CD4-positive, alpha-beta T cell treated with Interleukin-17A for 4 hours (primary cell): ENCODE data around the gene TLR9.
A peak's percentile ranks its signal among the peaks of the same experiment; 100 is the strongest.

Experiments
- DNase-seq: peaks from one replicate; pipeline ENCODE4 v3.0.0-alpha.2; 2020; ENCODE audit warnings: mixed read lengths

TLR9 gene

DNA sequence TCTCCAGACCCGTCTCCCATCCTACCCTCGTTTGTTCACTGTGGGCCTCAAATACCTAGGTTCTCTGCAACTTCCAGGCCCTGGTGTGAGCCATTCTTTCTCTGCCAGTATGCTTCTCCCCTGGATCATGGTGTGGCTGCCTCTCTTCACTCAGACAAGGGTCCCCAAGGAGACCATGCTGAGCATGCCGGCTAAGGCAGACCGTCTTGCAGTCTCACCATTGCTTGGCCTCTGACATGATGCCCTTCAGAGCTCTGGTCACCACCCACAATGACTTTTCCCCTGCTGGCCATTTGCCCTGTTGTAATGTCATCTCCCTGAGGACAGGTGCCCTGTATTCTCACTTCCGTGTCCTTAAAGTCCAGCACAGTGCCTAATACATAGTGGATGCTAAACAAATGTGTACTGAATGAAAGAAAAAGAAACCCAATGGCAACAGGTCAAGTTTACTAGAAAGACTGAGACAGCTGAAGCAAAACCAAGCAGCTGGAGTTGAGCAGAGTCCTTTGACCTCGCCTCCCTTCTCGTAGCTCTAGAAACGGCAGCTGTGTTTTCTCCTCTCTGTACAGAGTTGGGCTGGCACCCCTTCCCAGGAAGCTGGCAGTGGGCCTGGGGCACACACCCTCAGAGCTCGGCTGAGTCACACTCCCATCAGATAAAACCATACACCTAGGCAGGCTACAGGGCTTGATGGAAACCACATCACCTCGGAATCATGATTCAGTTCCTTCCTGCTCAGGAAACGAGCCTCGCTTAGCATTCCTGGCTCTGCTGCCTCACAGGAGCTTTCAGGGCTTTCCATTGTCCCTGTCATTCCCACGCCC, 8.6 kb downstream of the TLR9 start:
- peak; percentile 88 for DNase-seq

DNA sequence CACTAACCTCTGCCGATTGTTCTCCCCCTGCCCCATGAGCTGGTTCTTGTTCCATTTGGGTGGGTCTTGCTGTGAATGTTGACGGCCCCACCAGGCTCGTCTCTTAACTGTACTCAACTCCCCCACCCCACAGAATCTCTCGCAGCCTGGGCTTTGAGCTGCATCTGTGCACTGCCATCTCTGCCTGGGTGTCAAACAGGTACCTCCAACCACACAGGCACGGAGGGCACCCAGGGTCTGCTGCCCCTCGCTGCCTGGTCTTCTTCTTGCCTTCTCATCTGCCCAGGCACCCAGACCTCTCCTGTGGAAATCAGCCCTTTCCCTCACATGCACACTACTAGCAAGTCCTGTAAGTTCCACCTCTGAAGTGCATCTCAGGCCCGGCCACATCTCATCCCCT, 10.1 kb downstream of the TLR9 start:
- no peak for DNase-seq

DNA sequence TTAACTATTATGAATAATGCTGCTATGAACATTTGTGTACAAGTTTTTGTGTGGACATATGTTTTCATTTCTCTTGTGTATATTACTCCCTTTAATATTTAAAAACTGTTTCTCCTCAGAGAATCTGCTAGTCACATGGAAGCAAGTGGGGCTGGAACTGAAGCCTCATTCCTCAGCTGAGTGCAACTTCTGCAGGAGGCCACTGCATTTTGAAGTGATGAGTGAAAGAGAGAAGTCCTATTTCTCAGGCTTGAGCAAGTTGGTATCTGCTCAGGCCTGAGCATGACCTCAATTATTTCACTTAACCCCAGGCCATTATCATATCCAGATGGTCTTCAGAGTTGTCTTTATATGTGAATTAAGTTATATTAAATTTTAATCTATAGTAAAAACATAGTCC, 11.5 kb downstream of the TLR9 start:
- DNase-seq, result no peak

DNA sequence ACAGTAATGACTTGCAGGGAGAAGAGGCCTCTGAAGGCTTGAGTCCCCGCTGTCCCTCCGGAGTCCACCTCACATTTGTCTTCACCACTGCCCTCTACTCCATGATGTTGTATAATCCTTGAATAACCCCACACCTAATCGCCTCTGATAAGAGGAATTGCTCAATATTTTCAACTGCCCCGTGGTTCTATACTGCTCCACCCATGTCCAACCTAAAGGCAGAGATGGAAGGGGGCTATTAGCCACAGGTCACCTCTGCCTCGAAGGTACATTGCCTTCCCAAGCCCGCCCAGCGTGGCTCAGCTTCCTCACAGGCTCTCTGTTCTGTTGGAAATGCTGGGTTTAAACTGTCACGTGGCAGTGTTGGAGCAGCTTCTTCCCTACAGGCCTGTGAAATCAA, 12.4 kb downstream of the TLR9 start:
- no peak for DNase-seq

GRCh38 chr3:52211268-52211891, 14.1 kb downstream of the TLR9 start:
- no peak for DNase-seq

- no peak for DNase-seq
Measured at GRCh38 chr3:52210550-52211046, 14.8 kb downstream of the TLR9 start.

- DNase-seq, result no peak
Measured at GRCh38 chr3:52210037-52210436, 15.4 kb downstream of the TLR9 start.

DNA sequence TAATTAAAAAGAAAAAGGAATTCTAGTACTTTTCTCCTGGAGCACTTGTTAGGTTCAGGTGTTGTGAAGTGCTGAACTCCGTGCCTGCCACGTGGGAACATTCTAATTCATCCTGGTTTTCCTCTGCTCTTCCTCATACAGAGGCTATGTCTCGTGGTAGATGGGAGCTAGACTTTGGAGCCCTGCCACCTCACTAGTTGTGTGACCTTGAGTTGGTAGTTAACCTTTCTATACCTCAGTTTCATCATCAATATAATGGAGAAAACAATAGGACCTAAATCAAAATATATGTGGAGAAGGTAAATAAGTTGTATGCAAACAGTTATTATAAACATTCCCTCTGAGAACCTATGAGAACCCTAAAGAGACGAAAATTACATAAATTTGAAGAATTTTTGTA, 16.9 kb downstream of the TLR9 start:
- DNase-seq, result no peak

DNA sequence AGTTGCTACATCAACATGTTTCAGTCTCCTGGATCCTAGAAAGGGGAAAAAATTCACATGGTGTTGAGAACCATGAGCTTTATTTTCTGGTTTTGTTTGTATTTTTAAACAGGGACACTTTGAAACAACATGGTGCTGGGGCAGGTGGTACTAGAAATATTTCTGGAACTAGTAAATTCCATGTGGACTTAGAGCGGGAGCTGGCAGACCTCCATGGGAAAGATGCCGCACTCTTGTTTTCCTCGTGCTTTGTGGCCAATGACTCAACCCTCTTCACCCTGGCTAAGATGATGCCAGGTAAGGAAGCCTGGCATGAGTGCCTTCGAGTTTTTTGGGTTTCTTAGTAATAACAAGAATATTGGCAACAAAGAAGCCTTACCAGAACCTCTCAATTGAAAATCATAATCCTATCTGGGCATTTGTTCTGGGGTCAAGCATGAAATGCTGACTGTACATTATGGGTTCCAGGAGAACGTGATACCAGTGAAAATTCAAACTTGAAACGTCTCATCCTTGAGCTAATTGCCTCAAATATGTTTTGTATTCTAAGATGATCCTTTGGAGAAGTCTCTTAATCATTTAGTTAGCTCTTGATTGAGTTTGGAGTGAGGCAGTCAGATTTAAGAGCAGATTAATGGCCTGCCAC, 19.6 kb downstream of the TLR9 start:
- DNase-seq, result no peak

DNA sequence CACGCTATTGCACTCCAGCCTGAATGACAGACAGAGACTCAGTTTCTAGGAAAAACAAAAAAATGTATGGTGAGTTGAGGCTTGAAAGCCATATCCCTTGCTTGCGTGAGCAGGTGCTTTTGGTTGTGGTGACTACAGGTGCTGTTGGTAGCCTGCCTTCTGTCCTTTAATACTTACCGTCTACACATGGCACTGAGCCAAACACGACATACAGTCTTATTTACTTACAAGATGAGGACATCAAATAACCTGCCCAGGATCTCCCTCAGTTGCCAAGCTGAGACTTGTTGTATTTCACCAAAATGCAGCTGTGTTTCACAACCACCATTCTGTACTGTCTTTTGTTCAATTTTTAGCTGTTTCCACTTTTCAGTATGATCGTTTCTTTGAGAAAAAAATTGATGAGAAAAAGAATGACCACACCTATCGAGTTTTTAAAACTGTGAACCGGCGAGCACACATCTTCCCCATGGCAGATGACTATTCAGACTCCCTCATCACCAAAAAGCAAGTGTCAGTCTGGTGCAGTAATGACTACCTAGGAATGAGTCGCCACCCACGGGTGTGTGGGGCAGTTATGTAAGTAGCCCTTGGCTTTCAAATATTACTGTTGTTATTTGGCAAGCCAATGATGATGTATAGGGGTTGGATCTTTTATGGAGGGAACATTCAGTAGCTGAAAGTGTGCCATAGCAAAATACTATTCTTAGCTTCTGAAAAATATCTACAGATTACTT, 20.9 kb downstream of the TLR9 start:
- no peak for DNase-seq

DNA sequence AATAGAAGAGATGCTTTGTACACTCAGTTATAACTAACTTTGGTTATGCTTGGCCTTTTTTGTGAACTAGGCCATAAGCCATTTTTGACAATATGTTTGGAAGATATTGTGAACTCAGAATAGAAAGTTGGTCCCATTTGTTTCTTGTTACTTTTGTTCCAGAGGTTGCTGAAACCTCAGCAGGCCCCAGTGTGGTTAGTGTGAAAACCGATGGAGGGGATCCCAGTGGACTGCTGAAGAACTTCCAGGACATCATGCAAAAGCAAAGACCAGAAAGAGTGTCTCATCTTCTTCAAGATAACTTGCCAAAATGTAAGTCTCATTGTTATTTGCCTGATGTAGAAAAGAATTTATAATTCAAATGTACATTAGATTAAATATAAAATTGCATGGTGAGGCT, 21.7 kb downstream of the TLR9 start:
- no peak for DNase-seq

DNA sequence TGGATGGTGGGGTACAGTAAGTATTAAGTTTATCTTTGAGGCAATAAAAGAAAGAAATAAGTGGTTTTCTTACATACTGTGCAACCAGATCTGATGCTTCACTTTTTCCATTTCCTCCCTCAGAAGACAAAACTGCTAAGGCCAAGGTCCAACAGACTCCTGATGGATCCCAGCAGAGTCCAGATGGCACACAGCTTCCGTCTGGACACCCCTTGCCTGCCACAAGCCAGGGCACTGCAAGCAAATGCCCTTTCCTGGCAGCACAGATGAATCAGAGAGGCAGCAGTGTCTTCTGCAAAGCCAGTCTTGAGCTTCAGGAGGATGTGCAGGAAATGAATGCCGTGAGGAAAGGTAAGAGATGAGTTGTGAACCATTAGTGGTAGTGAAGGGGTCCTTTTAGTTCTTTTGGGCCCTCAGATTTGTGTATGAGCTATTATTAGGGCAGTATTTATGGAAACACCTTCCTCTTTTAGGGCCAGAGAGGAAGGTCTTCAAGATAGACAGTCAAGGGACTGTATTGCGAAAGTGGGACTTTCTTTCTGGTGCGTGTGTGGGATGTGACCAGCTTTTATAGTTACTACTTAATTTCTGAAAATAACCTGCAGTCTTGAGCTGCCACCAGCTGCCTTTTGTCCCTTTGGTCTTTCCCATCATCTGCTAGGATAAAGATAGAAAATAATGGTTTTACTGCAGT, 22.9 kb downstream of the TLR9 start:
- no peak for DNase-seq

DNA sequence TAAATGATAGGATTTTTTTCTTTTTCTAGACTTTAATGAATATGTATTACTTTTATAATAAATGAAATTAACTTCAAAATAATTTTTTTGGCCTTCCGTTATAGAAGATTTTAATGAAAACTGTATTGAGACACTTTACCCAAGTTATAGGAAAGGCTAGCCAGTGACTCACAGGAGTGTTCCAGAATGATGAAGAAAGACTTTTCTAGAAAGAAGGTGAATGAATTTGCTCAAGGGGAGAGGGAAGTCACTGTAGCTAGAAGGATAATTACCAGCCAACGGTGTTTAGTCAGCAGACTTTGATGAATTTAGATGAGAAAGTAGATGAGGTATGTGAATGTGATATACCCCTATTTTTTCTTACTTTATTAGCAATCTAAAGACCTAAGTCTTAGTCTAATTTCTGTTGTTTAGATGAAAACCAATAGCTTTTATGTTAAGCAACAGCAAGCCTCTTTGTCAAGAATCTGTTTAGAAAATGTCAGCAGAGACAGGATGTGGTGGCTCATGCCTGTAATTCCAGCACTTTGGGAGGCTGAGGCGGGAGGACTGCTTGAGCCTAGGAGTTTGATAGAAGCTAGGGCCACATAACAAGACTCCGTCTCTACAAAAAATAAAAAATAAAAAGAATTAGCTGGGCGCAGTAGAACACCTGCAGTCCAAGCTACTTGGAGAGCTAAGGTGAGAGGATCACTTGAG, 24.3 kb downstream of the TLR9 start:
- DNase-seq, result no peak

DNA sequence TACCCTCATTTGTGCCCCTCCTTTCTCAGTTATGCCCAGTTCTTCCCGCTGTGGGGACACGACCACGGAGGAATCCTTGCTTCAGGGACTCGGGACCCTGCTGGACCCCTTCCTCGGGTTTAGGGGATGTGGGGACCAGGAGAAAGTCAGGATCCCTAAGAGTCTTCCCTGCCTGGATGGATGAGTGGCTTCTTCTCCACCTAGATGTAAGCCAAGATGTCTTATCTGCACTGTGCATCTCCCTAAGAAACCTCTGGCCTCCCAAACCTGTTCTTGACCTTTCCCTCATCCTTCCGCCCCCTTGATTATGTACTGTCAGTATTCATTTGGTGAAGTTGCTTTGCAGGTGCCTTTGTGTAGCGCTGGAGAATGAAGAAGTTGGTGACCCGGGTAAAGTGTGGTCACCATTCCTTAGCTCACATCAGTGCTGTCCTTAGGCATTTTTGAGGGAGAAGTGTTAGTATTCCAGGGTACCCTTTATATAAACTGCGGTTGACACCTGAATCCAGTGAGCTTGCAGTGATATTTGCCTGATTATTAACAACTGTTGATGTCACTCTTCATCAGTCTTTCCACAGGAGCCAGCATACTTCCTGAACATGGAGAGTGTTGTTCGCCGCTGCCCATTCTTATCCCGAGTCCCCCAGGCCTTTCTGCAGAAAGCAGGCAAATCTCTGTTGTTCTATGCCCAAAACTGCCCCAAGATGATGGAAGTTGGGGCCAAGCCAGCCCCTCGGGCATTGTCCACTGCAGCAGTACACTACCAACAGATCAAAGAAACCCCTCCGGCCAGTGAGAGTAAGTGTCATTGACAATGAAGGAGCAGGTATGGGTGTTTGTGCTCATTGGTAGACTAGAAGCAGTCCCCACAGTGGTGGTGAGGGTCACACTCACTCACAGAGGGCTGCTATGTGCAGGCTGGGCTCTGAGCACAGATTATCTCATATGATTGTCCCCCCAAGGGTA, 26.5 kb downstream of the TLR9 start:
- no peak for DNase-seq

GRCh38 chr3:52197842-52198625, 27.4 kb downstream of the TLR9 start, which contains the start of gene ALAS1:
TSS of gene ALAS1 (plus strand) at chr3:52198160. CDS start at chr3:52199242, 1,082 bp downstream.
- peak; percentile 96 for DNase-seq

- no peak for DNase-seq
Measured at GRCh38 chr3:52197499-52197841, 28.0 kb downstream of the TLR9 start.

- no peak for DNase-seq
Measured at GRCh38 chr3:52196977-52197376, 28.5 kb downstream of the TLR9 start.

GRCh38 chr3:52195823-52196331, 29.6 kb downstream of the TLR9 start:
- no peak for DNase-seq

DNA sequence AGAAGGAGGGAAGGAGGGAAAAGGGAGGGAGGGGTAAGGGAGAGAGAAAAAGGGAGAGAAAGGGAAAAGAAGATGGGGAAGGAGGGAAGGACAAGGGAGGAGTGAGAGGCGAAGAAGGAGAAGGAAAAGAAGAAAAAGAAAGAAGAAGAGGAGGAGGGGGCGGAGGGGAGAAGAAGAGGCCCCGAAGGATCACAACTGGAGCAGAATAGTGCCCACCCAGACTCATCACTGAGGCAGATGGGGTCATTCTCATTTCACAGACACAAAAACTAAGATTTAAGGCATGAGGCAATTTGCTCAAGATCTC, 30.2 kb downstream of the TLR9 start:
- no peak for DNase-seq
